ENCODE data around the gene RAPGEF3.

Gene RAPGEF3

DNA sequence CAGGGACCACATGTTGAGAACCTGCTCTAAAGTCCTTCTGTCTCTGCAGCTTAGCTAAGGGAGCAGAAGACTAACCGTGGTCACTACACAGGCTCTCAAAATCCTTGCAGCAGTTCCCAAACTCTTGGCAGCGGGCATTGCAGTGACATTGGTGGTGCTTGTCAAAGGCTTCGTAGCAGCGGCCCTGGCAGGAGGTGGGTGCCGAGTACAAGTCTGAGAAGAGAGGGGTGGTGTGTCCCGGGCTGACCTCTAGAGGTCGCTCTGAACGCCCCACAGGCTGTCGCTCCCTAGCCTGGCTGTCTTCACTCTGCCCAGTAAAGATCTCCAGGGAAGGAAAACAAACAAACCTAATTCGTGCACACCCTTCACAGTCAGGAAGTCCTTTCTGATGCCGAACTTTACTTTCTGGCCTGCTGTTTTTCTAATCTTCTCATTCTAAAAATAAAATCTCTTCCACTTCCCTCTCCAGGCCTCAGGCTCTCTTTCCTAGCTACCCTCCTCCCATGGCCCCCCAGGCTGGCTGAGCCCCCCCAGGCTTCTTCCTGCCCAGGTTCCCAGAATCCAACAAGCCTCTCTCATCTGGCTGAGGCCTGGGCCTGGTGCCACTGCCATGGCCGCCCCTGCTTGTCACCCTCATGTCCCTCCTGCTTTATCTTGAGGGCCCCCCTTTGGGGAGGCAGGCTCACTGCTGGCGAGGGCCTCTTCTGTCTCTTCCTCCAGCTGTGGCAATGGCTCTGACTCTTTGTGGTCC is 41.1 kb downstream of the RAPGEF3 start:
- peak; percentile 81 to 89 for DNase-seq

DNA sequence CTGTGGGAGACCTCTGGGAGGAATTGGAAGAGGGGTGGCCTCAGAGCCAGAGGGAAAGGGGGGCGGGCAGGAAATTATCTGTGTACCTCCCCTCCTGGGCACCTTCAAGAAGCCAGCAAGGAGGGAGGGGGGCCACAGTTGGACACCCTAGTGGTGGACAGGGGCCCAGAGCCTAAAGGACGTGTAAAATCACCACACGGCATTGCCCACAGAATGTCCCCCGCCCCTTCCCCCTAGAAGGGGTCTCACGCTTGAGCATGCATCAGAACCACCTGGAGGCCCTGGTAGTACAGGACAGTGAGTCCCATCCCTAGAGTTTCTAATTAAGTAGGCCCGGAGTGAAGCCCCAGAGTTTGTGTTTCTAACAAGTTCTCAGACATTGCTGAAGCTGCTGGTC is 41.6 kb downstream of the RAPGEF3 start:
- DNase-seq: no peak

GRCh38 chr12:47715877-47716548 is 42.7 kb downstream of the RAPGEF3 start:
- DNase-seq: no peak

GRCh38 chr12:47715393-47715876 is 43.2 kb downstream of the RAPGEF3 start:
- DNase-seq: peak; percentile 73 to 88

DNA sequence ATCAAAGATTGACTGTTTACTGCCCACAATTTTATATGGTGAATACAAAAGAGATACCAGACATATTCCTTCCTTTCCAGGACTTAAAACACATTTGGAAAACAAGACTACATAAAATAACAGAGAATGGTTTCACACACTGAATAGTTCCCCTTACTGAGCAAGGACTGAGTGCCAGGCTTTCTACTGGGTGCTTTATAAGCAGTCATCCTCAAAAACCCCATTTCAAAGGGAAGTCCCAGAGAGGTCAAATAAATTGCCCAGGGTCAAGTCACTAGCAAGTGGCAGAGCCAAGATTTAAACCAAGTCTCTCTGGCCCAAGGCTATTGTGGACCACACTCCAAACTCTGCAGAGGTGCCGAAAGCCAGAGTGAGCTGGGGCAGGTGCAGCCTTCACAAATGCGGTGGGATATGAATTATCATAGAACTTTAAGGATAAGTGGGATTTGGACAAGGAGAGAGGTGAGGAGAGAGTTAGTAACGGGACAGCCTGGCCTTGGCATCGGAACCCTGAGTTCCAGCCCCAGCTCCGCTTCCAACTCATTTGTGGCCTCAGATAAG is 43.8 kb downstream of the RAPGEF3 start:
- no peak for DNase-seq

- no peak for DNase-seq
These were observed 46.5 kb downstream of the RAPGEF3 start for GRCh38 chr12:47712171-47712570.

DNA sequence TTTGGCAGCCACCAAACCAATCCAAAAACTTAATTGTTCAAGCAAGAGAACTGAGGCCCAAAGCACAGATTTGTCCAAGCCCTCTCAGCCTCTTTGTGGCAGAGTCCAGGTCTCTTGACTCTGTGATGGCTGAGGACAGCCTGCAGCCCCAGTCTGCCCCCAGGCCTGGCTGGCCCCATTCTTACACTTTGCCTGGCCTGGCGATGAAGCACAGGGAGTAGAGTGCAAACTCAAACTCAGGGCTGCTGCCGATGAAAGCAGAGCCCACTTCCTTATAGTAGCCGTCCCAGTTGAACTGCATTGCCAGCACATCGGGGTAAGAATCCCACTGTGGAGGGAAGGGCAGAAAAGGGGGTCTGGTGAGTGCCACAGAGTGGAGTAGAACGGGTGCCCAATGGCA is 47.2 kb downstream of the RAPGEF3 start:
- no peak for DNase-seq

DNA sequence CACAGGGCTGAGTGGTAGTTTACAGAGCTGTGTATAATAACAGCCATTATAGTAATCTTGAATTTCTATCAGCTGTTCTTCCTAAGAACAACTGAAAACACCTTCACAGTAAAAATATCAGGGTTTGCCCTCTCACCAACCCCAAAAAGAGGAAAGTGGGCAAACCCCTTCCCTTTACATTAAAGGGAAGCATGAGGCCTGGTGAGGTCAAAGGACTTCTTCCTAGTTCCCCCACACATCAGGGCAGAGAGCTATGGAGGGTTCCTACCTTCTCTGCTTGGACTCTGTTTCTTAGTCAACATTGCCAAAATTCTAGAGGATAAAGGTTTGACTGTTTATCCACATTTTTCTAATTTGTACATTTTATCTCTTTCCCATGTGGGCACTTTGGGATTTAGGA is 48.4 kb downstream of the RAPGEF3 start:
- no peak for DNase-seq

GRCh38 chr12:47709671-47710070 is 49.0 kb downstream of the RAPGEF3 start:
- no peak for DNase-seq

DNA sequence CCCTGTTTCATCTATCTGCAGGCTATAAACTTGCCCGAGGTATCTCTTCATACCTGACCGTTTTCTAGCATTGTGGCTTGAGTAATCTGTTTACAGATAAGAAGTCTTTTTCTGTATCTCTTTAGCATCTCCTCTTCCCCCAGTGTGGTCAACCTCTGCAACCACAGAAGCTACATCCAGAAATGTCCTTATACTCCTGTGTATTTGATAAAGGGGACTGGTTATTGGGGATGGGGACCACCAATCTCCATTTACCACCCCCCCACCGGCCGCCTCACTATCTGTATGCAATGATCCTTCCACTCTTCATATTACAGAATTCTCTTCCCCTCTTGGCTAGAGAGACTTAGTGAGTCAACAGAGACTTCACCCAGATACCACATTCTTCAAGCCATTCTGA is 49.4 kb downstream of the RAPGEF3 start:
- no peak for DNase-seq

GRCh38 chr12:47707905-47708543 is 50.7 kb downstream of the RAPGEF3 start:
- DNase-seq: no peak

DNA sequence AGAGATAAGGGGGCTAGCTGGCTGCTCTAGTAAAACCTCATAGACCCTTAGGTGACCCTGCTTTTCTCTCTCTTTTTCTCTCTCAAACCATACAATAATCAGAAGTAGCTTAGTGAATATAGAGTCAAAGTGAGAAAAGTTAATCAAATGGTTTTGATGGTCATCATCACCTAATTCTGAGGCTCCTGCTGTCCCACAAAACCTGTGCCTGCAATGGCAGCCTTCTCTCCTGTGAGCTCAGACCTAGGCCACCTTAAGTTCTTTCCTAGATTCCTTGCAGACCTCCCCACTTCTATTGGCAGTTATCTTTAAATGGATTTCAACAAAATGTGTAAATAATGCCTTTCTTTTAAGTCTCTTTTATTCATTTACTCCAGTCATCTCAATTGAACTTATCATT is 51.3 kb downstream of the RAPGEF3 start:
- no peak for DNase-seq

DNA sequence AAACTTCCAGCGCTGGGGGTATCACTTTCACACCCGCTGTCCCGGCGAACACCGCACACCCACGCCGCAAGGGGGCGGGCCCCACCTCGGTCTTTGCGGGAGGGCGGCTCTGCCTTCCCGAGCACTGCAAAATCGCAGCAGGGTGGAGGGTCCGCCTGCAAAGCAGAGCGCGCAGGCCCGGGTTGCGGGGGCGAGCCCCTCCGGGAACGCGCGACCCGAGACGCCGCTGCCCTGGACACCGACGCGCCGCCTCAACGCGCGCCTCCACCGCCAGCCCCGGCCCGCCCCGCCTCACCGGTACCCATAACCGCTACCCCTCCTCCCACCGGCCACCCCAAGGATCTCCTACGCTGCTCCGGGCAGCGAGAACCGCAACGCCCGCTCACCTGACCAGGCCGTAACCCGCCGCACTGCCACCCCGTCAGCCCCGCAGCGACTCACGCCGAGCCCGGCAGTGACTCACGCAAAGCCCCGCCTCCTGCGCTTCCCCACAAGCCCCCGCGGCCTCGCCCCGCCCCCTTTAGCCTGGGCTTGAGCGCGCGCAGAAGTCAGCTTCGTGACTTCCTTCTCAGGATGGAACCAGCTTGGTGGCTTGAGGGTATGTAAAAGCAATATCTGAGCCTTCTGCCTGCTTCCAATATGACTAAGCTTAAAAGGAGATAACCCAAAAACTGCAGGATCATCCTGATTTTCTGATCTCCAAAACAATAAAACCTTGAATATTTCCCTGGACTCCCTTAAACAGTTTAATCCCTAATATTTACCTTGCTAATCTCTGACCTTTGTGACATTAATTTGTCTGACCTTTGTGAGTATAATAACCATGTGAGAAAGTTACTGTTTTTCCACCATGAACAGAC is 52.9 kb downstream of the RAPGEF3 start, which contains the start of gene RPAP3:
Gene RPAP3, minus strand, starts transcription at position 465 of the 860 bp plus-strand sequence. CDS start 3,190 bp downstream, outside the sequence.
- DNase-seq: peak; percentile 80 to 91

DNA sequence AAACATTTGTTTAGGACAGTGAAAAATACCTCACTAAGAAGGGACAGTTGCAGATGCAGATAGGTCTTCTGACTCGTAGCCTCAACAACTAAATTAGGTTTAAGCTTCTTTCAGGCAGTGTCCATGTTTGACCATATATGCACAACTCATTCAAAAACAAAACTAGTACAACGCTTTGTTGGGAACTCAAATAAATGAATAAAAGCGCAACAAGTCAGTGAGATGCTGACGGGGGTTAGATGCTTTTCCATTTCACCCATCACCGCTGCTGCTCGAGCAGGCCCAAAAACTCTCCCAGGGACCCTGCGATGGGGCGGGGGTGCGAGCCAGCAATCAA is 53.5 kb downstream of the RAPGEF3 start:
- no peak for DNase-seq

GRCh38 chr12:47704719-47705118 is 54.0 kb downstream of the RAPGEF3 start:
- no peak for DNase-seq

- DNase-seq: no peak
These were observed 58.4 kb downstream of the RAPGEF3 start for GRCh38 chr12:47700263-47700662.

- DNase-seq: no peak
These were observed 60.0 kb downstream of the RAPGEF3 start for GRCh38 chr12:47698631-47699030.

DNA sequence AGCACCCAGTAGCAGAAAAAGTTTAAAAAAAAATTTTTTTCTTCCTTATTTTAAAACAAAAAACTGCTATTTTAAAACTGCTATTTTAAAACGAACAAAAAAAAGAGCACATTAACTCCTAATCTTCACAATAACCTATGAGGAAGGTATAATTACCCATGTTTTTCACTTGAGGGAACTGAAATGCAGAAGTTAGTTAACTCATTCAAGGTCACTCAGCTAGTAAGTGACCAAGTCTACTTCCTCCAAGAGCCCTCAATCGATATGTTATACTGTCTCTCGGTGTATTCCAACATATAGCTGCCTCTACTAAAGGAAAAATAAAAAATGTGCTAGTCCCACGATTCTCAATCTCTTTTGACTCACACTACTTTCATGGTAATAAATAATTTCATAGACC is 60.6 kb downstream of the RAPGEF3 start:
- no peak for DNase-seq

- DNase-seq: no peak
These were observed 69.5 kb downstream of the RAPGEF3 start for GRCh38 chr12:47689215-47689614.

GRCh38 chr12:47687636-47688035 is 71.0 kb downstream of the RAPGEF3 start:
- DNase-seq: no peak

- DNase-seq: peak in 1 of 2 donors; percentile 81
These were observed 71.9 kb downstream of the RAPGEF3 start for GRCh38 chr12:47686645-47687240.

Measured in hippocampal formation (tissue), 2 donors.